Mucosa of descending colon (tissue), 3 donors: ENCODE data around the gene ANKRD34B. TPM values are rescaled to one million over a fixed set of nuclear protein-coding genes. Genes with fewer than 3 reads are reported as not detected.
A peak's percentile ranks its signal among the peaks of the same experiment; 100 is the strongest.

Experiments
- ATAC-seq: fragments of 200-7000 bp; cut with Tn5 transposase; one replicate; pipeline ENCODE4 v1.9.1; 2020; ENCODE audit warnings: mild to moderate bottlenecking, moderate library complexity
- DNase-seq, 3 donors: peaks; one replicate each; pipeline ENCODE4 v3.0.0-alpha.2; 2020
- H3K36me3 ChIP-seq: fragments of 200-600 bp; one replicate; pipeline ENCODE4 v1.8.0; 2021; ENCODE audit warnings: low read depth, mild to moderate bottlenecking
- H3K4me1 ChIP-seq: fragments of 200-600 bp; one replicate; pipeline ENCODE4 v1.8.0; 2021; ENCODE audit warnings: low read depth, mild to moderate bottlenecking
- H3K4me3 ChIP-seq: fragments of 200-600 bp; one replicate; pipeline ENCODE4 v1.8.0; 2021; ENCODE audit warnings: mild to moderate bottlenecking
- H3K9me3 ChIP-seq: fragments of 200-600 bp; one replicate; pipeline ENCODE4 v1.8.0; 2021; ENCODE audit warnings: mild to moderate bottlenecking
- intact Hi-C, 2 donors: fragments of 100-400 bp; cut with DNase I in 1 of 2; cut with micrococcal nuclease in 1 of 2; formaldehyde crosslinking; loops; one replicate each; pipeline versions ENCODE4 v1.11.0 to v1.11.1; 2022; cut with DNase I, micrococcal nuclease
- long read RNA-seq, 2 donors: library from polyadenylated mRNA; unstranded; transcript quantifications; one replicate each; pipeline ENCODE4 v2.0.0, GENCODE V29; 2019 to 2021
- total RNA-seq, 3 donors: library from RNA; stranded (reverse); fragmentation: NEBNext Ultra II Directional in 2 of 3; extraction: Animal tissue kit (Norgen Biotek cat#: 25700) in 2 of 3; gene quantifications; one replicate each; pipeline versions ENCODE4 v1.2.1 to v1.2.4, GENCODE V29; 2021 to 2023
- TF ChIP-seq, protein P1 (sequence below): fragments of 200-600 bp; IDR thresholded peaks from one replicate; pipeline ENCODE4 v1.8.0; 2022; ENCODE audit warnings: antibody characterized with exemption, mild to moderate bottlenecking
- donor health status: DM: no; HTN: no; CAD: no; lungs with moderate emphysema.
- donor health status: DM: no; HTN: no; CAD: no.
- donor health status: DM: no; HTN: yes; CAD: no.

ANKRD34B gene
- not detected for total RNA-seq
- long read RNA-seq, donor 1, result 0 reads
- long read RNA-seq, donor 2, result 0 reads

- ATAC-seq (peak; percentile 66), DNase-seq (peak in 1 of 3 donors; percentile 25)
- TF ChIP-seq, protein P1, sequence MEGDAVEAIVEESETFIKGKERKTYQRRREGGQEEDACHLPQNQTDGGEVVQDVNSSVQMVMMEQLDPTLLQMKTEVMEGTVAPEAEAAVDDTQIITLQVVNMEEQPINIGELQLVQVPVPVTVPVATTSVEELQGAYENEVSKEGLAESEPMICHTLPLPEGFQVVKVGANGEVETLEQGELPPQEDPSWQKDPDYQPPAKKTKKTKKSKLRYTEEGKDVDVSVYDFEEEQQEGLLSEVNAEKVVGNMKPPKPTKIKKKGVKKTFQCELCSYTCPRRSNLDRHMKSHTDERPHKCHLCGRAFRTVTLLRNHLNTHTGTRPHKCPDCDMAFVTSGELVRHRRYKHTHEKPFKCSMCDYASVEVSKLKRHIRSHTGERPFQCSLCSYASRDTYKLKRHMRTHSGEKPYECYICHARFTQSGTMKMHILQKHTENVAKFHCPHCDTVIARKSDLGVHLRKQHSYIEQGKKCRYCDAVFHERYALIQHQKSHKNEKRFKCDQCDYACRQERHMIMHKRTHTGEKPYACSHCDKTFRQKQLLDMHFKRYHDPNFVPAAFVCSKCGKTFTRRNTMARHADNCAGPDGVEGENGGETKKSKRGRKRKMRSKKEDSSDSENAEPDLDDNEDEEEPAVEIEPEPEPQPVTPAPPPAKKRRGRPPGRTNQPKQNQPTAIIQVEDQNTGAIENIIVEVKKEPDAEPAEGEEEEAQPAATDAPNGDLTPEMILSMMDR, result no peak
- H3K36me3 ChIP-seq, result no peaks in the 10 kb centered on the region
- no peak within 1 kb of the TSS for H3K4me3 ChIP-seq
- H3K9me3 ChIP-seq, result no peaks in the 10 kb centered on the region
- intact Hi-C loops, result no loop called here
- peaks cover 15% of the 10 kb centered on the region for H3K4me1 ChIP-seq
These were observed at the start of gene ANKRD34B for GRCh38 chr5:80569961-80570786. ANKRD34B (minus strand) TSS chr5:80570280; CDS start chr5:80560019, 10,261 bp downstream.

- TF ChIP-seq, protein P1, result no peak
- H3K4me1 ChIP-seq, result no peaks in the 10 kb centered on the region
- H3K9me3 ChIP-seq, result no peaks in the 10 kb centered on the region
- no peak overlapping the region for H3K4me3 ChIP-seq
- H3K36me3 ChIP-seq, result no peaks in the 10 kb centered on the region
- DNase-seq, result no peak
- ATAC-seq, result peak; percentile 28
- intact Hi-C loops, result no loop called here
These were observed 49.0 kb upstream of the ANKRD34B start for GRCh38 chr5:80619086-80619485.

GRCh38 chr5:80618438-80618837 lies 48.4 kb upstream of the ANKRD34B start:
- intact Hi-C loops, result no loop called here
- Histone ChIP-seq H3K4me3 (no peak overlapping the region), H3K9me3 (no peaks in the 10 kb centered on the region), H3K36me3 (no peaks in the 10 kb centered on the region), H3K4me1 (no peaks in the 10 kb centered on the region)
- TF ChIP-seq, protein P1, result no peak
- DNase-seq, result no peak
- ATAC-seq, result no peak

GRCh38 chr5:80615266-80615914 lies 45.3 kb upstream of the ANKRD34B start:
- Histone ChIP-seq H3K36me3 (no peaks in the 10 kb centered on the region), H3K4me3 (no peak overlapping the region), H3K9me3 (no peaks in the 10 kb centered on the region), H3K4me1 (no peaks in the 10 kb centered on the region)
- TF ChIP-seq, protein P1, result no peak
- no peak for ATAC-seq
- intact Hi-C loops, result no loop called here
- no peak for DNase-seq

DNA sequence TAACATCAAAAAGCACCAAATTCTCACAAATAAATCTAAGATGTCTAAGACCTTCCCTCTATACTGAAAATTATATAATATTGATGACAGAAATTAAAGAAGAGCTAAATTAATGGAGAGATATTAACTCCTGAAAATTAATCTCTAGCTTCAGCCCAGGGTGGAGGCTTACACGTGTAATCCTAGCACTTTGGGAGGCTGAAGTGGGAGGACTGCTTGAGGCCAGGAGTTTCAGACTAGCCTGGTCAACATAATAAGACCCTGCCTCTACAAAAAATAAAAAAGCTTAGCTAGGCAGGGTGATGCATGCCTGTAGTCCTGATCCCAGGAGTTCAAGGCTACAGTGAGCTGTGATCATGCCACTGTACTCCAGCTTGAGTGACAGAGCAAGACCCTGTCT lies 39.6 kb upstream of the ANKRD34B start:
- Histone ChIP-seq H3K4me3 (no peak overlapping the region), H3K4me1 (no peaks in the 10 kb centered on the region), H3K36me3 (no peaks in the 10 kb centered on the region), H3K9me3 (no peaks in the 10 kb centered on the region)
- DNase-seq (no peak), ATAC-seq (no peak)
- TF ChIP-seq, protein P1, result no peak
- intact Hi-C loops, result no loop called here
